SU-DHL-6 (cell line): Measurements from ENCODE around the gene TAPT1.

Experiments
- H2AFZ ChIP-seq: fragments of 200-600 bp; sonication (generic); 2 replicates; pipeline ENCODE4 v1.6.1; 2014; ENCODE audit warnings: low read depth, mild to moderate bottlenecking, moderate library complexity, mixed read lengths, antibody characterized with exemption, low read length; ENCODE audit not compliant: severe bottlenecking
- H3F3A ChIP-seq: fragments of 200-600 bp; shearing (Covaris generic); 2 replicates; pipeline ENCODE4 v1.6.0; 2016; ENCODE audit warnings: antibody characterized with exemption, mild to moderate bottlenecking; ENCODE audit not compliant: insufficient read depth
- H3K27ac ChIP-seq: fragments of 200-600 bp; sonication (generic); 2 replicates; pipeline ENCODE4 v1.5.1; 2016; ENCODE audit warnings: low read depth, mild to moderate bottlenecking, low read length, moderate library complexity, mixed read lengths
- H3K27me3 ChIP-seq: fragments of 200-600 bp; sonication (generic), shearing (Covaris generic); 2 replicates; pipeline ENCODE4 v1.6.0; 2014; ENCODE audit warnings: mild to moderate bottlenecking, low read length
- H3K36me3 ChIP-seq: fragments of 200-600 bp; sonication (generic); 2 replicates; pipeline ENCODE4 v1.6.1; 2014; ENCODE audit warnings: mild to moderate bottlenecking, low read length, mixed read lengths
- H3K4me2 ChIP-seq: fragments of 300-600, 200-600 bp; shearing (Covaris generic), sonication (generic); 2 replicates; pipeline ENCODE4 v1.6.0; 2014; ENCODE audit warnings: low read length, low read depth, mild to moderate bottlenecking; ENCODE audit not compliant: poor library complexity, severe bottlenecking
- H3K4me3 ChIP-seq: fragments of 200-600 bp; sonication (generic); 2 replicates; pipeline ENCODE4 v1.5.1; 2014; ENCODE audit warnings: antibody characterized with exemption, low read length, mild to moderate bottlenecking, mixed read lengths; ENCODE audit not compliant: insufficient read depth, poor library complexity, severe bottlenecking
- H3K79me2 ChIP-seq: fragments of 200-600 bp; sonication (generic); 2 replicates; pipeline ENCODE4 v1.6.1; 2014; ENCODE audit warnings: mild to moderate bottlenecking, low read length, moderate library complexity; ENCODE audit not compliant: insufficient read depth
- H3K9ac ChIP-seq: fragments of 200-600 bp; sonication (generic); 2 replicates; pipeline ENCODE4 v1.7.0; 2014; ENCODE audit warnings: mild to moderate bottlenecking, low read length
- H3K9me2 ChIP-seq: fragments of 200-600 bp; sonication (generic); replicated peaks from 2 replicates; pipeline ENCODE4 v1.6.1; 2014; ENCODE audit warnings: low read length; ENCODE audit not compliant: insufficient read depth
- H3K9me3 ChIP-seq: fragments of 200-600 bp; sonication (generic); 2 replicates; pipeline ENCODE4 v1.6.1; 2014; ENCODE audit warnings: low read length, mixed read lengths; ENCODE audit not compliant: insufficient read depth
- H4K20me1 ChIP-seq: fragments of 200-600 bp; sonication (generic); 2 replicates; pipeline ENCODE4 v1.6.1; 2014; ENCODE audit warnings: low read depth, mild to moderate bottlenecking, antibody characterized with exemption, low read length, moderate library complexity, mixed read lengths
- CTCF ChIP-seq: fragments of 200-600 bp; sonication (generic); IDR thresholded peaks from one replicate; pipeline ENCODE4 v1.5.1; 2017; ENCODE audit warnings: antibody characterized with exemption, mild to moderate bottlenecking, low read length, moderate library complexity; ENCODE audit not compliant: insufficient read depth, poor library complexity, severe bottlenecking
- EZH2phosphoT487 ChIP-seq: fragments of 200-600 bp; sonication (generic), shearing (Covaris generic); conservative IDR thresholded peaks from 2 replicates; pipeline ENCODE4 v1.6.1; 2018; ENCODE audit warnings: mild to moderate bottlenecking, antibody characterized with exemption, low read length, moderate library complexity, mixed read lengths

Gene TAPT1

GRCh38 chr4:16169490-16169889 is 56.8 kb downstream of the TAPT1 start:
- Histone ChIP-seq H3K9me2 (no peaks in the 10 kb centered on the region), H3K4me3 (no peak overlapping the region), H3K9ac (no peak overlapping the region), H2AFZ (no peak overlapping the region), H3F3A (peaks cover 18% of the 10 kb centered on the region; the same call in 1 of the 2 replicates), H3K27me3 (no peaks in the 10 kb centered on the region), H3K79me2 (no peaks in the 10 kb centered on the region), H3K4me2 (no peak overlapping the region), H4K20me1 (no peaks in the 10 kb centered on the region), H3K9me3 (no peaks in the 10 kb centered on the region), H3K27ac (no peak overlapping the region), H3K36me3 (peaks cover 6% of the 10 kb centered on the region; the same call in 1 of the 2 replicates)
- no peak for TF ChIP-seq CTCF

GRCh38 chr4:16168710-16169388 is 57.4 kb downstream of the TAPT1 start:
- no peaks in the 10 kb centered on the region for H4K20me1 ChIP-seq
- H3K4me2 ChIP-seq, result no peak overlapping the region
- H3K79me2 ChIP-seq, result no peaks in the 10 kb centered on the region
- H3K9me2 ChIP-seq, result no peaks in the 10 kb centered on the region
- no peak overlapping the region for H2AFZ ChIP-seq
- no peaks in the 10 kb centered on the region for H3K9me3 ChIP-seq
- H3K9ac ChIP-seq, result no peak overlapping the region
- no peak overlapping the region for H3K27ac ChIP-seq
- peaks cover 6% of the 10 kb centered on the region; the same call in 1 of the 2 replicates for H3K36me3 ChIP-seq
- H3F3A ChIP-seq, result peaks cover 18% of the 10 kb centered on the region; the same call in 1 of the 2 replicates
- no peaks in the 10 kb centered on the region for H3K27me3 ChIP-seq
- H3K4me3 ChIP-seq, result no peak overlapping the region
- TF ChIP-seq EZH2phosphoT487, result no peak
- TF ChIP-seq CTCF, result no peak

GRCh38 chr4:16168144-16168543 is 58.1 kb downstream of the TAPT1 start:
- peaks cover 13% of the 10 kb centered on the region; the same call in 1 of the 2 replicates for H3F3A ChIP-seq
- H2AFZ ChIP-seq, result no peak overlapping the region
- H3K9ac ChIP-seq, result no peak overlapping the region
- H4K20me1 ChIP-seq, result no peaks in the 10 kb centered on the region
- H3K9me2 ChIP-seq, result no peaks in the 10 kb centered on the region
- H3K4me3 ChIP-seq, result no peak overlapping the region
- H3K79me2 ChIP-seq, result no peaks in the 10 kb centered on the region
- no peak overlapping the region for H3K4me2 ChIP-seq
- TF ChIP-seq CTCF, result no peak
- no peak for TF ChIP-seq EZH2phosphoT487
- no peaks in the 10 kb centered on the region for H3K9me3 ChIP-seq
- no peaks in the 10 kb centered on the region for H3K27me3 ChIP-seq
- no peaks in the 10 kb centered on the region; the same call in 1 of the 2 replicates for H3K36me3 ChIP-seq
- no peak overlapping the region for H3K27ac ChIP-seq
